Spinal cord (tissue), 10 donors: Measurements from ENCODE around the gene LIX1. TPM values are rescaled to one million over a fixed set of nuclear protein-coding genes. Genes with fewer than 3 reads are reported as not detected.

Experiments used
- DNase-seq, 6 donors: peaks; one replicate each; pipeline versions ENCODE4 v3.0.0 to v3.0.0-alpha.2; 2013 to 2015; ENCODE audit warnings: low spot score in 6 of 6, low read depth in 4 of 6
- H3K27ac ChIP-seq: one replicate; pipeline ENCODE4 v1.5.1; 2013; ENCODE audit warnings: low read depth, low read length, control low read depth
- H3K27me3 ChIP-seq: one replicate; pipeline ENCODE4 v1.6.1; 2013; ENCODE audit warnings: low read length; ENCODE audit not compliant: control insufficient read depth, insufficient read depth
- H3K36me3 ChIP-seq: one replicate; pipeline ENCODE4 v1.6.1; 2013; ENCODE audit warnings: low read length; ENCODE audit not compliant: control insufficient read depth, insufficient read depth
- H3K4me1 ChIP-seq: one replicate; pipeline ENCODE4 v1.6.1; 2013; ENCODE audit warnings: low read length; ENCODE audit not compliant: control insufficient read depth, insufficient read depth
- H3K4me3 ChIP-seq: one replicate; pipeline ENCODE4 v1.5.1; 2013; ENCODE audit warnings: low read depth, low read length, control low read depth
- H3K9me3 ChIP-seq: one replicate; pipeline ENCODE4 v1.6.1; 2013; ENCODE audit warnings: low read length; ENCODE audit not compliant: control insufficient read depth, insufficient read depth
- WGBS: methylation state at CpG from one replicate; pipeline ENCODE4 v1.1.5; 2013; ENCODE audit warnings: missing lambda C conversion rate; ENCODE audit not compliant: insufficient coverage; 5-methylcytosine and 5-hydroxymethylcytosine counted together
- polyA plus RNA-seq, 2 donors: library from polyadenylated mRNA; unstranded; fragments of 120-200 nt; gene quantifications; one replicate each; pipeline ENCODE4 v1.2.1, GENCODE V29; 2013; ENCODE audit not compliant: insufficient read length in 2 of 2
- total RNA-seq, 2 donors: library from RNA; depleted of rRNA in 1 of 2; stranded (reverse); fragments of 120-200 nt in 1 of 2; fragments of >200 nt in 1 of 2; gene quantifications; one replicate each; pipeline versions ENCODE4 v1.2.3 to v1.2.4, GENCODE V29; 2013 to 2014
- donor health status: healthy.

LIX1 gene
- total and polyA plus RNA-seq, 4 donors: 22.3 to 68.9 (median 41.6) TPM

DNA sequence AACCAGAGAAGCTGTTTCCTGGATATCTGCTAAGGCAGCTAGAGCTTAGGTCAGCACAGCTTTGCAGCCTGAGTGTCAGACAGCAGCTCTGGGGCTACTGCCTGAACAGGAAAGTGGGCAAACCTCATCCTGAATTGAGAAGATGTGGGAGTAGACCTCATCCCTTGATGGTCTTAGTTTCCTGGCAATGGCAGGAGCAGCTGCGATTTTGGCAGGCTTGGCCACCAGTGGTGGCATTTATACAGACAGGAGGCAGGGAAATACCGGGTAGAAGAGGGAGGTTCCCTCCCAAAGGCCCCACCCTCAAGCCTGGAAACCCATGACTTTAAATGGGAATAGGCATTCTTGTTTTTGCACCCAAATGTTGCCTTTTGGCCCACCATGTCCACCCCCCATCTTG, 69.7 kb downstream of the LIX1 start:
- Histone ChIP-seq H3K27ac (no peak overlapping the region), H3K4me1 (no peaks in the 10 kb centered on the region), H3K27me3 (no peaks in the 10 kb centered on the region), H3K9me3 (no peaks in the 10 kb centered on the region), H3K4me3 (no peak overlapping the region), H3K36me3 (no peaks in the 10 kb centered on the region)
- 83% methylated on average over 1 of the region's 2 CpGs for WGBS
- DNase-seq: no peak

DNA sequence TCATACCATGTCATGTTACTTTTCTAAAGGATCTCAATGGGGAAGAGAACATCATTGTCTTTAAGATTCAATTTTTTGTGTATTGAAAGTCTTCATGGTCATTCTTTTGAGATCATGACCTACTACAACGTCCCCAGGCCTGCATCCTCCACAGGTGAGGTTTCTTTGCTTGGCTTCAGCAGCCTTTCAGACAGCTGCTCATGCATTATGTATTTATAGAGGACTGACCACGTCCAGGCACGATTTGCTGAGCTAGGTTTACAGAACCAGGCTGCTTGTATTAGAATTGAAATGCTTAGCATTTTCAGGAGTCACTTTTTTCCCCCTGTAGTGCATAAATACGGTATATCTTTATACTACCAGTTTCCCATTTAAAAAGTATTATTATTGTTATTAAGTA, 70.4 kb downstream of the LIX1 start:
- no peak for DNase-seq
- Histone ChIP-seq H3K36me3 (no peaks in the 10 kb centered on the region), H3K27me3 (no peaks in the 10 kb centered on the region), H3K4me1 (no peaks in the 10 kb centered on the region), H3K4me3 (no peak overlapping the region), H3K9me3 (no peaks in the 10 kb centered on the region), H3K27ac (no peak overlapping the region)
- no CpG with 5 or more reads among the region's 4 CpGs for WGBS

GRCh38 chr5:97071101-97071500, 71.3 kb downstream of the LIX1 start:
- Histone ChIP-seq H3K9me3 (no peaks in the 10 kb centered on the region), H3K27ac (no peak overlapping the region), H3K27me3 (no peaks in the 10 kb centered on the region), H3K4me1 (no peaks in the 10 kb centered on the region), H3K36me3 (no peaks in the 10 kb centered on the region), H3K4me3 (no peak overlapping the region)
- 43% methylated on average over 6 of the region's 8 CpGs for WGBS
- DNase-seq: peak in 1 of 6 donors; percentile 61

DNA sequence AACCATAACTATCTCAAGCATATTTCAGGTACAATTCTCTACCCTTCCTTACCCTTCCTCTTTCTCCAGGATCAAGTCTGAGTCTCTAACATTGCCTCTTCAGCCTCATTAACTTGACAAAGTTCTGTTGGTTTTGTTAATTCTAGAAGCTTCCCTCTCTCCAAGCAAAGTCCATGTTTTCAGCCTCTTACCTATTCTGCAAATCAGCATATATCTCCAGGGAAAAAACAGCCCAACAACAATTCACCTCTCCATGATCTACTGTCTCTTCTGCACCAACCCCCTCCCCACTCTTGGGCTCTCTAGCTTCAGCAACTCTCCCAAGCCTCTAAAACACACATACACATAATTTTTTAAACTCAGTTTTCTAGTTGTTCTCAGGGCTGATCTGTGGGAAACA, 72.2 kb downstream of the LIX1 start:
- DNase-seq: no peak
- H3K27ac ChIP-seq: no peak overlapping the region
- no peak overlapping the region for H3K4me3 ChIP-seq
- no peaks in the 10 kb centered on the region for H3K9me3 ChIP-seq
- H3K36me3 ChIP-seq: no peaks in the 10 kb centered on the region
- H3K27me3 ChIP-seq: no peaks in the 10 kb centered on the region
- no peaks in the 10 kb centered on the region for H3K4me1 ChIP-seq

GRCh38 chr5:97067296-97067850, 75.0 kb downstream of the LIX1 start:
- no peak overlapping the region for H3K4me3 ChIP-seq
- no peak for DNase-seq
- H3K9me3 ChIP-seq: no peaks in the 10 kb centered on the region
- H3K4me1 ChIP-seq: no peaks in the 10 kb centered on the region
- no peaks in the 10 kb centered on the region for H3K27me3 ChIP-seq
- no peaks in the 10 kb centered on the region for H3K36me3 ChIP-seq
- WGBS: 50% methylated on average over 1 of the region's 4 CpGs
- no peak overlapping the region for H3K27ac ChIP-seq

DNA sequence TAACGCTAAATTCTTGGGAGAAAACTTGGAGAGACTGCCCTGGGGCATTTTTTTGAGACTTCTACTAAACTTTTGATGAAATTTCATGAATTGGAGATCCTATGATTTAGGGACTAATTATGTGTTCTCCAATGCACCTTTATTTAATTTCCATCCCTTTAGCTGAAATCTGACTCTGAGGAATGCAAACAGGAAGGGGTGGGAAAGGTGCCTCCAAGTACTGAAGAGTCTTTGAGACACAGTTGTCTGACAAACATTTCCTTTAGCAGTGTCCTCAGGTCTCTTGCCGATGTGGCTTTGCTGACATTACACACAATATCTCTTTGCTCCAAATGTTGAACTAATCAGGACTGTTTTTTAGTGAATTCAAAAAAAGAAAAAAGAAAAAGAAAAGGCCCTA, 76.9 kb downstream of the LIX1 start:
- WGBS: no CpG with 5 or more reads among the region's 2 CpGs
- no peak for DNase-seq
- H3K27me3 ChIP-seq: no peaks in the 10 kb centered on the region
- H3K36me3 ChIP-seq: no peaks in the 10 kb centered on the region
- no peaks in the 10 kb centered on the region for H3K9me3 ChIP-seq
- H3K27ac ChIP-seq: no peak overlapping the region
- no peaks in the 10 kb centered on the region for H3K4me1 ChIP-seq
- H3K4me3 ChIP-seq: no peak overlapping the region

DNA sequence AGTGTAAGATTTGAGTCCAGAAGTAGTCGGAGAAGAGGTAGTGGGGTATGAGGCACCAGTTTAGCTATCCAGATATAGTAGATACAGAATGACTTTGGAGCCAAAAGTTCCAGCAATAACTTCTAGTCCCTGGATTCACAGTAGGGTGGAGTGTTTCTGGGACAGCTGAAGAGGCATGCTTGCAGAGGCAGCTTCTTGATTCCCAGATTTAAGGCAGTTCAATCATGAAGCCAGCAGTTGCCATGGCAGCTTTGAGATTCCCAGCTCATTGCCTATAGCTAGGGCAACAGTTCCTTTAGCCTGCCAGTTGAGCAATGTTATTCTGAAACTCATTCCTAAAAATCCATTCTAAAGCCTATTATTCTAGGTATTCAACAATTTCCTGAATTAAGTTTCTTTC, 79.2 kb downstream of the LIX1 start:
- Histone ChIP-seq H3K9me3 (no peaks in the 10 kb centered on the region), H3K4me3 (no peak overlapping the region), H3K27me3 (no peaks in the 10 kb centered on the region), H3K36me3 (no peaks in the 10 kb centered on the region), H3K4me1 (no peaks in the 10 kb centered on the region), H3K27ac (no peak overlapping the region)
- DNase-seq: peak in 3 of 6 donors; percentile 19 to 65 (median 58)
- no CpG with 5 or more reads among the region's 1 CpG for WGBS

DNA sequence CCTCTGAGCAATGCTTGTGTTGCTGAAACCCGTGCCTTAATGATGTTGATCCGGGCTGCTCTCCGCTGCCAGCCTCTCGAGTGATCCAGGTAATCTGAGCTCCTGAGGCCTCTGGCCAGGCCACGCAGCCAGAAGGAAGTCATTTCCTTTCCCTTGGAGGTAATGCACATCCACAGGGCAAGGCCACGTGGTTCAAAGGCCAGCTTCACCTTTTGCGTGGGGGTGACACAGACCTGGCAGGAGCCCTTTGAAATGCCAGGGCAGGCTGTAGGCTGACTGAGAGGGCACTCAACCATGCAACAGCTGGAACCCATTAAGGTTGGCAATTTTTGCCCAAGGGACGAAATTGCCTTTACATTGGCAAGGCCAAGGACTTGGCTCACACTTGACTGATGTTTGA, 80.4 kb downstream of the LIX1 start:
- Histone ChIP-seq H3K4me3 (no peak overlapping the region), H3K27me3 (no peaks in the 10 kb centered on the region), H3K4me1 (no peaks in the 10 kb centered on the region), H3K9me3 (no peaks in the 10 kb centered on the region), H3K27ac (no peak overlapping the region), H3K36me3 (no peaks in the 10 kb centered on the region)
- no peak for DNase-seq
- 71% methylated on average over 8 of the region's 8 CpGs for WGBS

- H3K27ac ChIP-seq: no peak overlapping the region
- H3K9me3 ChIP-seq: peaks cover 2% of the 10 kb centered on the region
- H3K4me3 ChIP-seq: no peak overlapping the region
- H3K4me1 ChIP-seq: no peaks in the 10 kb centered on the region
- no peaks in the 10 kb centered on the region for H3K36me3 ChIP-seq
- WGBS: no CpG with 5 or more reads among the region's 1 CpG
- no peak for DNase-seq
- no peaks in the 10 kb centered on the region for H3K27me3 ChIP-seq
Observed at GRCh38 chr5:97056263-97056662, 86.1 kb downstream of the LIX1 start.

- 93% methylated on average over 4 of the region's 7 CpGs for WGBS
- H3K36me3 ChIP-seq: no peaks in the 10 kb centered on the region
- no peaks in the 10 kb centered on the region for H3K4me1 ChIP-seq
- DNase-seq: no peak
- H3K27me3 ChIP-seq: no peaks in the 10 kb centered on the region
- peaks cover 2% of the 10 kb centered on the region for H3K9me3 ChIP-seq
- H3K27ac ChIP-seq: no peak overlapping the region
- H3K4me3 ChIP-seq: no peak overlapping the region
Observed at GRCh38 chr5:97049175-97049574, 93.2 kb downstream of the LIX1 start.
